ENCODE measurements around the gene LYL1.

DNA sequence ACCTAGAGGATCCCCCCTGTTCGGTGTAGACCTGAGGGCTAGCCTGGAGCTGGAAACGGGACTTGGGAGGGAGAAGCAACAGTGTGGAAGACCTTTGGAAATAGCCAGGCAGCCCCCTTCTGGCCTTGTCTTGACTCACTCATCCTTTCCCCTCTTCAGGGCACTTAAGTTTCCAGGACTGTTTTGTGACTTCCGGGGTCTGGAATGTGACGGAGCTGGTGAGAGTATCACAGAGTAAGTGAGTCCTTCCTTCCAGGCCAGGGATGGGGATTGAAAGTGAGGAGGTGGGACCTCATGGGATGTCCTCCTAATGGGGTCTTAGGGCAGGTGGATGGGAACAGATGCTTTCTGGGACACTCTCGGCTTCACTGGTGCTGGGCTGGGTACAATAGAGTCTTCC lies 29.4 kb downstream of the LYL1 start:
- TF ChIP-seq POLR2A (IDR thresholded peaks at IDR 0.05) = no peak
- TF ChIP-seq, protein P1, sequence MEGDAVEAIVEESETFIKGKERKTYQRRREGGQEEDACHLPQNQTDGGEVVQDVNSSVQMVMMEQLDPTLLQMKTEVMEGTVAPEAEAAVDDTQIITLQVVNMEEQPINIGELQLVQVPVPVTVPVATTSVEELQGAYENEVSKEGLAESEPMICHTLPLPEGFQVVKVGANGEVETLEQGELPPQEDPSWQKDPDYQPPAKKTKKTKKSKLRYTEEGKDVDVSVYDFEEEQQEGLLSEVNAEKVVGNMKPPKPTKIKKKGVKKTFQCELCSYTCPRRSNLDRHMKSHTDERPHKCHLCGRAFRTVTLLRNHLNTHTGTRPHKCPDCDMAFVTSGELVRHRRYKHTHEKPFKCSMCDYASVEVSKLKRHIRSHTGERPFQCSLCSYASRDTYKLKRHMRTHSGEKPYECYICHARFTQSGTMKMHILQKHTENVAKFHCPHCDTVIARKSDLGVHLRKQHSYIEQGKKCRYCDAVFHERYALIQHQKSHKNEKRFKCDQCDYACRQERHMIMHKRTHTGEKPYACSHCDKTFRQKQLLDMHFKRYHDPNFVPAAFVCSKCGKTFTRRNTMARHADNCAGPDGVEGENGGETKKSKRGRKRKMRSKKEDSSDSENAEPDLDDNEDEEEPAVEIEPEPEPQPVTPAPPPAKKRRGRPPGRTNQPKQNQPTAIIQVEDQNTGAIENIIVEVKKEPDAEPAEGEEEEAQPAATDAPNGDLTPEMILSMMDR (IDR thresholded peaks at IDR 0.05) = no peak
- TF ChIP-seq EP300 (IDR thresholded peaks at IDR 0.05) = no peak
